ENCODE data around the gene CACNG3.

Gene CACNG3

GRCh38 chr16:24348545-24349290 lies 92.6 kb downstream of the CACNG3 start:
- H3K4me3 ChIP-seq (ENCODE audit: low read depth, low read length): no peak overlapping the region
- no peak for TF ChIP-seq CTCF (IDR thresholded peaks at IDR 0.05; ENCODE audit: low read depth, low read length)
- DNase-seq (ENCODE audit: low read depth, low spot score): no peak
- in situ Hi-C loops (cut with HindIII; ENCODE audit: low sequenced_read_pairs): no loop called here

- no peak overlapping the region for H3K4me3 ChIP-seq (ENCODE audit: low read depth, low read length)
- DNase-seq (ENCODE audit: low read depth, low spot score): no peak
- in situ Hi-C loops (cut with HindIII; ENCODE audit: low sequenced_read_pairs): no loop called here
- TF ChIP-seq CTCF (IDR thresholded peaks at IDR 0.05; ENCODE audit: low read depth, low read length): no peak
Observed at GRCh38 chr16:24349320-24349719, 93.2 kb downstream of the CACNG3 start.

- in situ Hi-C loops (cut with HindIII; ENCODE audit: low sequenced_read_pairs): no loop called here
- no peak for DNase-seq (ENCODE audit: low read depth, low spot score)
- no peak overlapping the region for H3K4me3 ChIP-seq (ENCODE audit: low read depth, low read length)
- TF ChIP-seq CTCF (IDR thresholded peaks at IDR 0.05; ENCODE audit: low read depth, low read length): no peak
Observed at GRCh38 chr16:24352746-24353145, 96.6 kb downstream of the CACNG3 start.

GRCh38 chr16:24353622-24354021 lies 97.5 kb downstream of the CACNG3 start:
- H3K4me3 ChIP-seq (ENCODE audit: low read depth, low read length): no peak overlapping the region
- in situ Hi-C loops (cut with HindIII; ENCODE audit: low sequenced_read_pairs): no loop called here
- TF ChIP-seq CTCF (IDR thresholded peaks at IDR 0.05; ENCODE audit: low read depth, low read length): no peak
- no peak for DNase-seq (ENCODE audit: low read depth, low spot score)

GRCh38 chr16:24357511-24357910 lies 101.4 kb downstream of the CACNG3 start:
- no peak for TF ChIP-seq CTCF (IDR thresholded peaks at IDR 0.05; ENCODE audit: low read depth, low read length)
- in situ Hi-C loops (cut with HindIII; ENCODE audit: low sequenced_read_pairs): no loop called here
- no peak overlapping the region for H3K4me3 ChIP-seq (ENCODE audit: low read depth, low read length)
- no peak for DNase-seq (ENCODE audit: low read depth, low spot score)

- in situ Hi-C loops (cut with HindIII; ENCODE audit: low sequenced_read_pairs): no loop called here
- no peak for TF ChIP-seq CTCF (IDR thresholded peaks at IDR 0.05; ENCODE audit: low read depth, low read length)
- no peak overlapping the region for H3K4me3 ChIP-seq (ENCODE audit: low read depth, low read length)
- no peak for DNase-seq (ENCODE audit: low read depth, low spot score)
Observed at GRCh38 chr16:24358117-24358516, 102.0 kb downstream of the CACNG3 start.
